ENCODE data around the gene FASN.
"Not testable (repeated sequence)": the region's sequence is repeated elsewhere in the genome, so short reads cannot be mapped to it uniquely, and the experiment has no call there.

The FASN gene

DNA sequence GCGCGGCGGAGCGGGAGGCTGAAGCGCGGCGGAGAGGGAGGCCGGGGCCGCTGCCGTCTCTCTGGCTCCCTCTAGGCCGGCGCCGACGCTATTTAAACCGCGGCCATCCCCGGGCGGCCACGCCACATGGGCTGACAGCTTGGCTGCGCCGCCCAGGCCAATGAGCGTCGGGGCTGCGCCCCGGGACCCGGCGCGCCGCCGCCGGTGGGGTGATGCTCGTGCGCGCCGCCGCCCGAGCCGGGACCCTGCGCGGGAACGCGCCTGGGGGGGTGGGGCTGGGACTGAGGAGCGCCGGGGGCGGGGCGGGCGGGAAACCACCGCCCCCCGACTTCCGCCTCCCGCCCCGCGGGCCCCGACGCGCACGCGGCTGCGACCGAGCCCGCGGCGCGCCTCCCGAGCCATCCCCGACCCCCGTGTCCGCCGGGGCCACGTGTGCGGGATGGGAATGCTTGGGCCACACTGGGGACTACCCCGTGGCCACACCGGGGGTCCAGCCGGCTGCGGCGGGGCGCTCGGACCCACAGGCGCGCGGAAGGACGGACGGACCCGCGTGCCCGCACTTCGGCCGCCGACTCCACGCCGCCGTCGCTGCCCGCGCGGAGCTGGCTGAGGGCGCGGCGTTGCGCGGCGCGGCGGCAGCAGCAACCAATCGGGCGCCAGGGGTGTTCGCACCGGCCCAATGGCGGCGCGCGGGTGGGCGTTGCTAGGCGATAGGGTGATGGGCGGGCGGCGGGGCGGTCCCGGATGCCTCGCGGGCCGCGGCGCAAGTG is at the start of gene FASN:
Gene FASN (minus strand): TSS at position 68 of the 770 bp plus-strand sequence. CDS start 1,791 bp downstream, outside the sequence.
- peak; percentile 83 to 84 for DNase-seq (ENCODE audit: low read depth in 2 of 2)

DNA sequence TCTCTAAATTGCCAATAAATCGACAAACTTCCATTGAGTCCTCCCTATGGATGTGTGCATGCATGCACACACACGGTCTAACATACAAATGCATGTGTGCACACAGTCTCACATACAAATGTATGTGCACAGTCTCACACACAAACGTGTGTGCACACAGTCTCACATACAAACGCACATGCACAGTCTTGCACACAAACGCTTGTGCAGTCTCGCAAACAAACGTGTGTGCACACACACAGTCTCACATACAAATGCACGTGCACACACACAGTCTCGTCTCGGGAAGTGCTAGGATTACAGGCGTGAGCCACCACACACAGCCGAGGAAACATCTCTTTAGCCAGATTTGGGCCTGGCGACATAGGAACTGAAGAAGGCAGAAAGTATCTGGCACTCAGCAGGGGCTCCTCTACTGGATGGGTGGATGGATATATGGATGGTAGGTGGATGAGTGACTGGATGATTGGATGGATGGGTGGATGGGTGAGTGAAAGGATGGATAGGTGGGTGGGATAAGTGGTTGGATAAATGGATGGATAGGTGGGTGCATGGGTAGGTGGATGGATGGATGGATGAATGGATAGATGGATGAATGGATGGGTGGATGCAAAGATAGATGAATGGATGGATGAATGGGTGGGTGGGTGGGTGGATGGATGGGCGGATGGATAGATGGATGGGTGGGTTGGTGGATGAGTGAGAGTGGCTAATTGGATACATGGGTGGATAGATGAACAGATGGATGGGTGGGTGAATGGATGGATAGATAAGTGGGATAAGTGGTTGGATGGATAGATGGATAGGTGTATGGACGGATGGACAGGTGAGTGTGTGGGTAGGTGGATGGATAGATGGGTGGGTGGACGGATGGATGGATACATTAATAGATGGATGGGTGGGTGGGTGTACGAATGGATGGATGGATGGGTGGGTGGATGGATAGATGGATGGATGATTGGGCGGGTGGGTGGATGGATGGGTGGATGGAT is 48.9 kb upstream of the FASN start:
- DNase-seq (ENCODE audit: low read depth in 2 of 2): no peak

DNA sequence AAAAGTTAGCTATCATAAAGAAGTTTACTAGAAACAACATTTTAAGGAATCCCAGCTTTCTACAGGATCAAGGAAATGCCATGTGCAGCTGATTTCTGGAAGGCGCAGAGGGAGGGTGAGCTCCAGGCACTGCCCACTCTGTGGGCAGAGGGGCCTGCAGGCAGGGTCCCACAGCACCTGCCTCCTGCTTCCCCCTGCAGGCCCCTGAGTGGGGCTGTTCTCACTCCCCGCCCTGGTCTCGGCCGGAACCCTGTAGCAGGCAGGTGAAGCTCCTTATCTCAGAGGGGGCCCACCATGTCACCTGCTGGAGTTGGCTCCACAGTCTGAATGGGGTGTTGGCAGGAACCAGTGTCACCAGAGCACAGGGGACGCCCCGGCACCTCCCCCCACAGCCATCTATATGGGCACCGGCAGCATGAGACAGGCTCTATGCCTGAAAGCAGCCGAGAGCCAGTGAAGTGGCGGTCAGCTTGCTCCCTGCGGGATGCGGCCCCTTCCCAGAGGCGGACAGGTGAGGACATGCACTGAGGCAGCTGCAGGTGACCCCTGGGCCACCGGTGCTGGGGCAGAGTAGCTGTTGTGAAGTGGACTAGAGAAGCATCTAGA is 47.6 kb upstream of the FASN start:
- DNase-seq (ENCODE audit: low read depth in 2 of 2): no peak

DNA sequence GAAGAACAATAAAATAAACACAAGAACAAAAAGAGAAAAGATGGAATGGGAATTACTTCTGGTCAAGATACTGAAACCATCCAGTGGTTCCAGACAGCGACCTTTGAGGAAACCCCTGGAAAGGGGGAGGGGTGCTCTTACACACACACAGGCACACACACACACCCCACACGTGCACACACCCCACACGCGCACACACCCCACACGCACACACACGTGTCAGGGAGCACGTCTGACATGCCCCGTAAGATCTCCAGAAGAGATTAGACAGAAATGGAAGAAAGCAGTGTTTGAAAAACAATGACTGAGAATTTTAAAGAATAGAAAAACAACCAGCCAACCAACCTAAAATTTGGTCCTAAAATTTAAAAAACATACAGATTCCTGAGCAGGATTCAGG is 45.3 kb upstream of the FASN start:
- DNase-seq (ENCODE audit: low read depth in 2 of 2): no peak

DNA sequence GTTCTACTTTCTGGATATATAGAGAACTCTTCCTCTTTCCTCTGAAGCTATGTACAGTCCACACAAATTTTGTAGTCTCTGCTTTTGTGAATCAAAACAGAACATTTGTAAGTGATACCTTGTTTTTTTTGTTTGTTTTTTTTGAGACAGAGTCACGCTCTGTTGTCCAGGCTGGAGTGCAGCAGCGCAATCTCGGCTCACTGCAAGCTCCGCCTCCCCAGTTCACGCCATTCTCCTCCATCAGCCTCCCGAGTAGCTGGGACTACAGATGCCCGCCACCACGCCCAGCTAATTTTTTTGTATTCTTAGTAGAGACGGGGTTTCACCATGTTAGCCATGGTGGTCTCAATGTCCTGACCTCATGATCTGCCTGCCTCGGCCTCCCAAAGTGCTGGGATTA is 41.9 kb upstream of the FASN start:
- DNase-seq (ENCODE audit: low read depth in 2 of 2): not testable (repeated sequence)

DNA sequence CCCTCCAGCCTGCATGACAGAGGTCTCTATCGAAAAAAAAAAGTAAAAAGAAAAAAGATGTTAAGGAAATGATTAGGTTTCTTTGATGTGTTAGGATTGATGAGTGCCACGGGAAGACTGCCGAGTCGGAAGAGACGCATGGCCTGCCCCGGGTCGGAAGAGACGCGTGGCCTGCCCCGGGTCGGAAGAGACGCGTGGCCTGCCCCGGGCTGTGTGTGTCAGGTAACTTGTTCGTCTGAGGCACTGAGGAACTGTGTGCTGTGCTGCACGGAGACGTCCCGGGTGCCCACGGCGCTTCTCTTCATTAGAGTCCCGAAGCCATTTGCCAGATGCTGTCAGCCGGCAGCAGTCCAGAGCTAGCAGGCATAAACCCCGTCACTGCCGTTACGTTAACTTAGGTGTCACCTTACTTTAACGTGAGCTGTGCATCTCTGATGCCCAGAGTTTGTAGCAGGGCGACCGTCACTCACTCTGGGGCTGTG is 40.5 kb upstream of the FASN start:
- DNase-seq (ENCODE audit: low read depth in 2 of 2): no peak

DNA sequence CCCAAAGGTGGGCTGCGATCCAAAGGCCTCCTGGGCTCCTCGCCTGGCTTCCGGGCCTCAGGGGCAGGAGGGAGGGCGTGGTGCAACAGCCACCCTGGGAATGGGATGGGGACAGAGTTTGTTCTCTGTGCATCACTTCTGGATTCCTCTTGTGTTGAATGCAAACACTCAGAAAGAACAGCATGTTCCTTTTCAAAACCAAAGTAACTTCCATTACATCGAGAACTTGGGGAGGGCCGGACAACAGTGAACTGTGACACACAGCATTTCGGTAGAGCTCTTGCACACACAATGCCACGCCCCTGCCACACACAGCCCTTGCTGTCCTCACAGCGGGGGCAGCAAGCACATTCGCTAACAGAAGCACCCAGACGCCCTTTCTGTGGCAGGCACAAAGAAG is 36.1 kb upstream of the FASN start:
- DNase-seq (ENCODE audit: low read depth in 2 of 2): no peak

DNA sequence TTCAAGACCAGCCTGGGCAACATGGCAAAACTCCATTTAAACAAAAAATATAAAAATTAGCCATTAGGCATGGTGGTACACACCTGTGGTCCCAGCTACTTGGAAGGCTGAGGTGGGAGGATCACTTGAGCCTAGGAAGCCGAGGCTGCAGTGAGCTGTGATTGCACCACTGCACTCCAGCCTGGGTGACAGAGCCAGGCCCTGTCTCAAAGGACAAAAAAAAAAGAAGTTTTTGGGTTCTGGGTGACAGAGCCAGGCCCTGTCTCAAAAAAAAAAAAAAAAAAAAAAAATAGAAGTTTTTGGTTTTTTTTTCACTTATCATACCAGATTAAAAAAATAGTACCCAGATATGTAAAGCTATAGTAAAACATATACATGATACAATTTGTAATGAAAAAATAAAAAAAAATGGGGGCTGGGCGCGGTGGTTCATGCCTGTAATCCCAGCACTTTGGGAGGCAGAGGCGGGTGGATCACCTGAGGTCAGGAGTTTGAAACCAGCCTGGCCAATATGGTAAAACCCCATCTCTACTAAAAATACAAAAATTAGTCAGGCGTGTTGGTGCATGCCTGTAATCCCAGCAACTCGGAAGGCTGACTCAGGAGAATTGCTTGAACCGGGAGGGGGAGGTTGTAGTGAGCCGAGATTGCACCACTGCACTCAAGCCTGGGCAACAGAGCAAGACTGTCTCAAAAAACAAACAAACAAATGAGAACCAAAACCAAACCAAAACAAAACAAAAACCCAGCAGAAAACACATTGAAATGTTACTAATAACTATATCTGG is 35.3 kb upstream of the FASN start:
- DNase-seq (ENCODE audit: low read depth in 2 of 2): not testable (repeated sequence)

DNA sequence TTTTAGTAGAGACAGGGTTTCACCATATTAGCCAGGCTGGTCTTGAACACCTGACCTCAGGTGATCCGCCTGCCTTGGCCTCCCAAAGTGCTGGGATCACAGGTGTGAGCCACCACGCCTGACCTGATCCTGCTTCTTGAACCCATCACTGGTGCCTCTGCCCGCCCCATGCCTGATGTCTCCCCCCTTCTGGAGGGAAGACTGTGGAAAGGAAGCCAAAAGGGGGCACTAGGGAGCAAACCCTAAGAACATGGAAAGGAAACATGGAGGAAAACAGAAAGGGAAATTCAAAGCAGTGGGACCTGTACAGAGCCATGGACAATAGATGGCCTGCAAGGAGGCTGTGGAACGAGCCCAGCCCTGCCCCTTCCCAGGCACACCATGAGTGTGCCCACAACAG is 31.1 kb upstream of the FASN start:
- DNase-seq (ENCODE audit: low read depth in 2 of 2): no peak

DNA sequence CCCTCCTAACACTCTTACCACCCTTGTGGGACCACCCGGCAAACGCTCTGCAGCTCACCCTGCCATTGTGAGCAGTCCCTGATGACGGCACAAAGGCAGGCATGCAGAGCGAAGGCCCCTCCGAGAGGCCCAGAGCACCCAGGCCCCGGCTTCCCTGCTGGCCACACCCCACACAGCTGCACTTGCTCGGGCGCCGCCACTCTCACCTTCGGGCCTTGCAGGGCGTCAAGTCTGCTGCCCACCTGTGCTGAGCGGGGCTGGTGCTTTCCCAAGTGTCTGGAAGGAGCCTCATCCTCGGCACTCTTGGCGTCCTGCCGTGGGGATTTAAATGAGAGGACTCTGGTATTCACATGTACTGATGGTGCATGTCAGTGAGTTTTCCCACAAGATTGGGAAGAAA is 30.3 kb upstream of the FASN start:
- no peak for DNase-seq (ENCODE audit: low read depth in 2 of 2)

DNA sequence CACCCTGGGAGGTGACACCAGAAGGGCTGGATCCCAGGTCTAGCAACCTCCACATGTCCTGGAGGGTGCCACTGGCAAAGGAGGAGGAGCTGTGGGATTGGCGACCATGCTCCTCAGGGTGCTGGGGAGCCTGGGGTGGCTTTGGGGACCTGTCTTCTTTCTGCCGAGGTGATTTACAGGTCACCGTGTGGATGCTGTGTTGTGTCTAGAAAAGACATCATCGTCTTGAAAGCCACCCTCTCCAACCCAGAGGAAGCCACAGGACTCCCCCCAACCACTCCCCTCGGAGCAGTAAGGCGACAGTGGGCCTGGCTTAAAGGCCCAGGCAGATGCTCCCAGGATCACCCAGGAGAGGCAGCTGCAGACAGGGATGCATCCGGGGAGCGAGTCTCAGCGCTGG is 29.7 kb upstream of the FASN start:
- no peak for DNase-seq (ENCODE audit: low read depth in 2 of 2)

DNA sequence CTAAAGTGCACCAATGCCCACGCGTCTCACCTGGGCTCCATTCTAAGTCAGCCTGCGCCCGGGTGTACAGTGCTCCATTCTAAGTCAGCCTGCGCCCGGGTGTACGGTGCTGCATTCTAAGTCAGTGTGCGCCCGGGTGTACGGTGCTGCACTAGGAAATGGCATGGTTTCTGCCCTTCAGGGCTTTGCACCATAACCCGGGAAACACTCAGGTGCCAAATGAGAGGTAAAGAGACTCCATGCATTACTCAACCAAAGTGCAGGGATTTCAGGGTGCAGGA is 29.2 kb upstream of the FASN start:
- DNase-seq (ENCODE audit: low read depth in 2 of 2): no peak

DNA sequence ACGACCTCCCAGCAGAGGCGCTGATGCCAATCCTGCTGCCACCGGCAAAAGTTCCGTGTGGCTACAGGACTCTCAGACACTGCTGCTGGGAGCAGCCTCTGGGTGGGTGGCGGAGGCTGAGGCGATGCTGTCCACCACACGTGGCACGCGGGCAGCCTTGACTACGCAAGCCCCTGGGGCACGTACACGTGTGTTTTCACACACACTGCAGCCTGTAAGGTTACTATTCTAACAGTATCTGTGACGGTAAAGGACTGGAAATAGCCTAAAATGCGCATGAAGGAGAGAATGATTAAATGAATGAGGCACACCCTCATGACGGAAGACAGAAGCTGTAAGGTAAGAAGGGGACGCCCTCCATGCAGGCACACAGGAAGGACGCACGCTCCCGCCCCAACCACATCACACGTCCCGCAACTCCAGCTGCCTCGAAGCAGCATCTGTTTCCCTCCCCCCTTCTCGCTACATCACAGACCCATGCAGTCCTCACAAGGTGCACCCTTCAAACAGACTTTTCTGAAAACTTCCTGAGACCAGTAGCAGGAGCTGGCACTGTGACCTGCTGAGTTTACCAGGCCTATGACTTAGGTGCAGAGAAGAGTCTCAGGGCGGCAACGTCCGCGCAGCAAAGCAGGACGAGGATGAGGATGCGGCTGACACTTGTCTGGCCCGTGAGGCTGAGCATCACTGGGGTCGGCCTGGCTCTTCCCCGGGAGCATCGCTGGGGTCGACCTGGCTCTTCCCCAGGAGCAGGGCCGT is 28.7 kb upstream of the FASN start:
- DNase-seq (ENCODE audit: low read depth in 2 of 2): peak; percentile 38 to 56

DNA sequence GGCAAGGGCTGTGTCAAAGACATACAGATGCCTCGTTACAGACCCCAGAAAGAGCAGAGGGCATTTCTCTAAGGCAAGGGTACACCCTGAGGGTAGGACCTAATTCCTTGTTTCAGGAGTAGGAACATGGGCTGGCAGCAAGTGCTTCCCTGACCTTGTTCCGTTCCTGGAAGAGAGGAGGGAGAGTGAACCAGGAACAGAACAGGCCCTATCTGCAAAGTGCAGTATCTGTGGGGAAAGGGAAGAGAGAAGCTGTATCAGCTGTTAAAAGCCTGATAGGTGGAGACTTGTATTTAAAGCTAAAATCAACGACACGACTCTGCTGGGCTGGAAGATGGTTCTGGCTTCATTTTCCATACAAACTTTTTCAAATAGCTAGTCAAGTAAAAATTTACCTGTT is 26.1 kb upstream of the FASN start:
- no peak for DNase-seq (ENCODE audit: low read depth in 2 of 2)

DNA sequence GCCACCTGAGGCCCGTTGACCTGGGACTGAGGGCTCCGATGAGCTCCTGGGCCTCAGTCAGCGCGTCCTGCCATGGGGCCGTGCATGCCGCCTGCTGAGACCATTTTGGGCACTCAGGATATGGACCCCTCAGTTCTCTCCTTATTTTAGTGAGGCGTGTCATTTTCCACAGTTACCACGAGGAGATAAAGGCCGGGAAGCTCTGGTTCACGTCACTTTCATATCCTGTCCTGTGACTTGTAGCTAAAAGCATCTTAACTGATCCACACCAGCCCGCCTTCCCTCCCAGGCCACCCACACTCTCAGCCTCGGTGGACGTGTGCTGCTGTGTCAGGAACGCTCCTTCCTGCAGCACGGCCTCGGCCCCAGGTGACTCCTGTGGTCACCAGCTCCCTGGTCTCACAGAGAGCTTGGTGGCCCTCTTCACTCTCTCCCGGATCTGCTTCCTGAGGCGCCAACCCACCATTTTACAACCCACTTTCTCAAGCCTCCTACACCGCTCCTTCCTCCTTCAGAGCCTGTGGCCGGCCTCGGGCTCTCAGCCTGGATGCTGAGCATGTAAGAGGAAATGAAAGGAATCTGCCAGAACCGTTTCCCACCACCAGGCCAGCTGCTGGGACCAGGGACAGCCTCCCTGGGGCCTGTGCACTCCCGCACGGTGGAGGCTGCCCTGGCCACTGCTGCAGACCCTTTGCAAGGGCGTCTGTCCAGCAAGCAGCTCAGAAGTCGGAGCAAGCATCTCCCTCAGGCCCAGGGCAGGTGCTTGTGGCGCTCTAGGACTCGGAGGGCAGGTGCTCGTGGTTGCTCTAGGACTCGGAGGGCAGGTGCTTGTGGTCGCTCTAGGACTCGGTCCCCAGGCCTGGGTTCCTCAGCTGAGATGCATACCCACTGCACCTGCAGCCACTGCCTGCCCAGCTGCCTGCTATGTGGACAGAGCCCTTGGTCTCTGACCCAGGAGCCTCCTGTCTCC is 23.9 kb upstream of the FASN start:
- DNase-seq (ENCODE audit: low read depth in 2 of 2): no peak

DNA sequence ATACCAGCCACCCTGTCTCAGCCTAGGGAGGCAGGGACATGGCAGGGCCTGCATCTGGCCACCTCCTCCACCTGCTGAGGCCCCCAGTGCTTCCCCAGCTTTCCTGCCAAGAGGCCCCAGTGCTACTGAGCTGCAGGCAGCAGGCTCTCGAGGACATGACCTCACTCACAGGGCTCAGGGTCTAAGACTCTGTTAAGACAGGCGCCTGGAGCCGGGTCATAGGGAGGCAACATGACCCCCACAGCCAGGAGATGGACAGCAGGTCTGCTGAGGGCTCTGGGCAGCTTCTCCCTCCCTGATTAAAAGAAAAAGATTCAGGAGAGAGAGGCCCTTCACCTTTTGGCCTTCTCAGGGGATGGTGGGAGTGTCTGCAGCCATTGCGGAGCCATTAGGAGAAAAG is 23.2 kb upstream of the FASN start:
- DNase-seq (ENCODE audit: low read depth in 2 of 2): no peak

DNA sequence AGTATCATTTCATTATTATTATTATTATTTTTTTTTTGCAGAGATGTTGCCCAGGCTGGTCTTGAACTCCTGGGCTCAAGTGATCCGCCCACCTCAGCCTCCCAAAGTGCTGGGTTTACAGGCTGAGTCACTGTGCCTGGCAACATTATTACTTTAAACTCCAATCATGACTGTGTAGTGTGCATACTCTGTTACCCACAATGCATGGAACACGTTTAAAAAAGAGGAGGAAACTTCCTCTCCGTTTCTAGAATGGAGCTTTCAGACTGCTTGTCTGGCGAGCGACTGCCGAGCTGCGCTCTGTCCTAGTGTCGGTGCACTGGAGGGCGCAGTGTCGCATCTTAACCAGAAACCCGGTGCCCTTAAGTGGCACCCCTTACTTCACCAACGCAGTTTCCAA is 22.1 kb upstream of the FASN start:
- no peak for DNase-seq (ENCODE audit: low read depth in 2 of 2)

DNA sequence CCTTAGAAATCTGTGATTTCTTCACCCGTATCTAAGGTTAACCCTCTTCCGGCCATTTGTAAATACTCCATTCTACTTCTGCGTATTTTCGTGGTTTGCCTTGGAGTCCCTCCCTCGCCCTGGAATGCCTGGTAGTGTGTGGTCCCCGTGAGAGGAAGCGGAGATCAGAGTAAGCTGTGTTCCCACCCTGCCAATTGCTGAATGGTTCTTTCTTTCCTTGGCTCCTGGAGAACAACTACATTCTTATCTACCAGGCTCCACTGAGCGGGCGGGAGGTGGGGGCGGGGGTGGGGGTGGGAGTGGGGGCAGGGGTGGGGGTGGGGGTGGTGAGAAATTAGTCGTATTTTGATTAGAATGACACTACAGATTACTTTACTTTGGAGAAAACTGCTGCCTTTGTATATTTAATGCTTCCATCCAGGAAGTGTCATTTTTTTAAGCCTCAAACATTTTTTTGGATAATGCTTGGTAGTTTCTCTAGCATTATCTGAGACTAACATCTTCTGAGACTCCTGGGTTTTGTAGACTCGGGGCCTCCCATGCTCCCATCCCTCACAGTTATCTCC is 20.9 kb upstream of the FASN start:
- no peak for DNase-seq (ENCODE audit: low read depth in 2 of 2)

DNA sequence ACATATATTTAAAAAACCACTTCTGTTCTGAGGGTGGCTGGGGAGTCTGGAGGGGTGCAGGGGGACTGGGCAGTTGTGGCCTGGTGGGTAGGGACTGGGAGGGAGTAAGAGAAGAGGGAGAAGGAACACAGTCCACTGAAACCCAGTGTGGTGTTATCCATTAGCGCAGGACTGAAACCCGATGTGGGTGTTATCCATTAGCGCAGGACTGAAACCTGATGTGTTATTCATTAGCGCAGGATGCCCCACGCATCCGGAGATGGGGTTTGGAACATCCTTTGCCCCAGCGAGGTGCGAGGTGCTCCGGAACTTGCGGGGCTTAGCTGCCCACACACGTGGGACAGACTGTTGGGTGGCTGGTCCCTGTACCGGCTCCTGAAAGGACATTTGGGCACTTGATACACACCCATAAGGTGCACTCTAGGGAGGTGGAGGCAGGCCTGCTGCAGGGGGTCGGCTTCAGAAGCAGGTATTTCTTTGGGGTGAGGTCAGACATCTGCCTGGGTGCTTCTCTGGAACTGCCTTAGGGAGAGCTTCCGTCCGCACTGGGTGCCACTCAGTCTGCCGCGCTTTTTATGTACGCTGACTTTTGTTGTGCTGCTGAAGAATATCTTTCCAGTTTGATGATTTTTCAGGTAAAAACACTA is 20.3 kb upstream of the FASN start:
- DNase-seq (ENCODE audit: low read depth in 2 of 2): no peak

Measured in activated CD8-positive, alpha-beta memory T cell treated with anti-CD3 and anti-CD28 coated beads for 4 hours (primary cell).